GM19467 (cell line): Measurements from ENCODE around the gene MAPK8.

ENCODE experiments used
- ATAC-seq: cut with Tn5 transposase; IDR thresholded peaks from one replicate; pipeline ENCODE4 v1.9.1; 2021; ENCODE audit warnings: mild to moderate bottlenecking, moderate library complexity; ENCODE audit not compliant: unreplicated experiment

The MAPK8 gene

GRCh38 chr10:48291190-48291589 lies 15.3 kb upstream of the MAPK8 start:
- no peak for ATAC-seq

- no peak for ATAC-seq
These were observed 13.9 kb upstream of the MAPK8 start for GRCh38 chr10:48292616-48293015.

DNA sequence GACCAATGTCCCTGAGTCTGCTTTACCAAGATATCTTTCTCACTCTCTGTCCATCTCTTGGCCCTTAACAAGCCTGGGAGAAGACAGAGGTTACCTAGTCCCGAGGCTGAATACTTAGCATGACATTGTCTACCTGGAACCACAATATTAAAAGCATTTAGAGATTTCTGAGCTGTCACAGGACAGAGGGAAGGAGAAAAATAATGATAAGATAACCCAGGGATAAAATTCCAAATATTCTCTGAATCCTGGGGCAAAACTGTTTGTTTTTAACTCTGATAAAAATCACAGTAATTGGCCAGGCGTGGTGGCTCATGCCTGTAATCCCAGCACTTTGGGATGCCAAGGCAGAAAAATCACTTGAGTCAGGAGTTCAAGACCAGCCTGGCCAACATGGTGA lies 12.0 kb upstream of the MAPK8 start:
- ATAC-seq = no peak

DNA sequence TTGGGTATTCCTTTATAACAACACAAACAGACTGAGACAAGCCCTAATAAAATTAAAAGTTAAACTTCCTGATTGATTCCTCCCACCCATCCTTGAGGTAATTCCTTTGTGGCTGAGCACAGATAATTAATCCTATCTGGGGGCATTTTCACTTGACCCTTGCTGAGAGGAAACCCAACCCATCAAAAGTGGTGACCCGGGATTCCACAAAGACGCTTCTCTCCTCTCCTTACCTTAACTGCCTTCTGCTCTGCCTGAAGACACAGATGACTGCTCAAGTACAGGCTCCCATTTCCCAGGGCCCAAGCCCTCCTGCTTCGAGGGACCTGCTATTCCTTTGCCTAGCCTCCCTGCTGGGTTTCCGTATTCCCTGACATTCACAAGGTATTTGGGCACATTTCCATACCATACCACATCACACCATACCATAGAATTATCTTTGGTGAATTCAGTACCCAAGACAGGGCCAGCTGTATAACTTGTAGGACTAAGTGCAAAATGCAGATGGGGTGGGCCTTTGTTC lies 9.8 kb upstream of the MAPK8 start:
- no peak for ATAC-seq

DNA sequence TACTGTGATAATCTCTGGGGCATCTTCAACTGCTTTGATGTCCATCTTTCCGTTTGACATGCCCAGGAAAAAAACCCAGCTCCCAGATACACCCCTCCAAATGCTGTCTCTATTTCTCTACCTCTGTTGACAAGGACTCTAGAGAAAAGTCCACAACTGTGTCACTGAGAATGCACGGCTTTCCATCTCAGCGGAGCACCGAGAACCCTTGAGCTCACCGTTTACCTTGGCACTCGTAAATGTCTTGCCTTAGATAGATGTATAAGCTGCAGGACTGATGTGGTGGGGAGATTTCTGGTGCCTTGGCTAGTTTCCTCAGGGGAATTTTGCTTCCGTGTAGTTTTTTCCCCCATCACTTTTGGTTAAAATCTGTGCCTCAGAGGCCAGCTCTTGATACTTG lies 7.4 kb upstream of the MAPK8 start:
- ATAC-seq = no peak

- ATAC-seq = no peak
These were observed 6.8 kb upstream of the MAPK8 start for GRCh38 chr10:48299692-48300091.

DNA sequence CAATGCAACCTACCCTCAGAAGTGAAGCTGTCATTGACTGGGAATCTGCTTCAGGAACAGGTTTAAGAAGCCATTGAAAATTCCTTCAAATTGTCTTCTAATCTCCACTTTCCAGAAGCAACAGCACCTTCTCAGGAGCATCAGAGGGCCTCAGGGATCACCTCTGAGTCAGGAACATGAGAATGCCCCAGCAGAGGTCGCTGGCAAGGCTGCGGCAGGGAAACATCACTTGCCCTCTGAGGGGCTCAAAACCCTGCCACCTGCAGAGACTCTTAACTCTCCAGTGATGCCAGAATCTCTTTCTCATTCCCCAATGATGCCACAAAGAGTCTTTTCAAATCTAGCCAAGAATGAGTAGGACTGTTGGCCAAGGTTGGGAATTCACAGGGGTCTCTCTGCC lies 5.9 kb upstream of the MAPK8 start:
- no peak for ATAC-seq

DNA sequence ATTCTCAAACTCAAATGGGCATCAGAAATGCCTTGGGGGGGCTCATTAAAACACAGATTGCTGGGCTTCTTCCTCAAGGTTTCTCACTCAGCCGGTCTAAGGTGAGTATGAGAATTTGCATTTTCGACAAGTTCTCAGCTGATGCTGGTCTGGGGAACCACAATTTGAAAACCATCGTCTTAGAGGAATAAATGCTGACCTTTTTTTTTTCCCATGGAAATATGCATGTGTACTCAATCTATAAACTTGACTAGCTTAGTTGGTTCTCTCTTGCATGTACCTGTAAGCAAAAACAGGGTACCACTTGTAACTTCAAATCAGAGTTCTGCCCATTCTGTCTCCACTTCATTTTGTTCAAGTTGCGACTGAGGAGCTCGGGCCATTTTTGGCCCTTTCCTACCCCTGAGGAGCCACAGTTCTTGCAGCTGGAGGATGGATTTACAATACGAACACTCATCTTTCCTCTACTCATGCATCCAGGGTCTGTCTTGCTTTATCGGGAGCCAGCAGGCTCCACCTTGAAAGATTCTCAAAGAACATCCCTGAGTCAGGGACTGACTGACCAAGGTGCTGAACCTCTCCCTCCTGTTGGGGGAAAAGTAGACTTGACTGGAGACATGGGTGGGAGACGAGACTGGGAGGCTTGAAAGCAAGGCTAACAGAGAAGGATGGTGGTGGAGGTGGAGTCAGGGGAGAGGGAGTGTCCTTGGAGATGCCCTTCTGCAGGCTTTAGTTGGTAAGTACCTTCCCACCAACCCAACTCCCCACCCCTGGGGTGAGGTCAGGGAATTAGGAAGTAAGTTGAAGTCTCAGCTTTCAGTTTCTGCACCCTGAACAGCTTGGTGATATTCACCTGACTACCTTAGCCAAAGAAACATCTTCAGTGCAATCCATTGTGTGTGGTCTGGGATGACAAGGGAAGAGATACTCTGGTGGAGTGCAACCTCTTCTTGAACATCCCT lies 3.7 kb upstream of the MAPK8 start:
- ATAC-seq = no peak

GRCh38 chr10:48305905-48306264 lies 592 bp upstream of the MAPK8 start:
- ATAC-seq = no peak

- peak; percentile 35 for ATAC-seq
These were observed 613 bp downstream of the MAPK8 start for GRCh38 chr10:48306870-48307710.

DNA sequence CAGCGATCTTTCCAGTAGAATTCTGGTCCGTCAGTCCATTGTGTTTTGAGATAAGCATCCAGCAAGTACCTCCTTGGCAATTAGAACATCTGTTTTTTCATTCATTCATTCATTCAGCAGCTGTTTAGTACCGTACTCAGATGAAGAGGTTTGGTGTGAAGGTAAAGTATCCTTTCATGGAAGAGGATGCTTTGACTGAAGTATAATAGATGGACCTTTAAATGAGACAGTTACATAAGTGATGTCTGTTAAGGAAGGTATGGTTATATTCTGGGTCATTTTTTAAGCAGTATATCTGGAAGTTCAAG lies 1.2 kb downstream of the MAPK8 start:
- no peak for ATAC-seq

DNA sequence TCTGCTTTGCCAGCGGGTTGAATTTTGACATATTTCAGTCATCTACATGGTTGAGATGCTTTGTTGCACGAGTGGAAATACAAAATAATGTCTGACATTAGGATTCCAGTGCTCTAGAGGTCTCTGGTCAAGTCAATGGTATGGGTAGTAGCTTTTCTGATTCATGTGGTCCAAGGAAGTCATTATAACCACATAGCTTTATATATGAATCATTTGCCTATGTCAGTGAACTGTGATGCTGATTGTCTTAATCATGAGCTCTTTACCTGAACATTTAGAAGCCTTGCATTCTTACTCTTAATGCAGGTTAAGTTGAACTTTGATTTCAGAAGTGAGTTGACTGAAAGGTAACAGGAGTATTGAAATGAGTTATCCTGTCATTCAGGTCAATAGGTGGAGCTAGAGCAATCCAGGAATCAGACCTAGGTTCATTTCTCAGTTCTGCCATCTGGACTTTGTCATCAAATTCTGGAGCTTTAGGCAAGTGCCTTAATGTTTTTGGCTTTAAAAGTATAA lies 3.3 kb downstream of the MAPK8 start:
- ATAC-seq = no peak

GRCh38 chr10:48314107-48314506 lies 7.6 kb downstream of the MAPK8 start:
- no peak for ATAC-seq

GRCh38 chr10:48316236-48316635 lies 9.8 kb downstream of the MAPK8 start:
- ATAC-seq = no peak

DNA sequence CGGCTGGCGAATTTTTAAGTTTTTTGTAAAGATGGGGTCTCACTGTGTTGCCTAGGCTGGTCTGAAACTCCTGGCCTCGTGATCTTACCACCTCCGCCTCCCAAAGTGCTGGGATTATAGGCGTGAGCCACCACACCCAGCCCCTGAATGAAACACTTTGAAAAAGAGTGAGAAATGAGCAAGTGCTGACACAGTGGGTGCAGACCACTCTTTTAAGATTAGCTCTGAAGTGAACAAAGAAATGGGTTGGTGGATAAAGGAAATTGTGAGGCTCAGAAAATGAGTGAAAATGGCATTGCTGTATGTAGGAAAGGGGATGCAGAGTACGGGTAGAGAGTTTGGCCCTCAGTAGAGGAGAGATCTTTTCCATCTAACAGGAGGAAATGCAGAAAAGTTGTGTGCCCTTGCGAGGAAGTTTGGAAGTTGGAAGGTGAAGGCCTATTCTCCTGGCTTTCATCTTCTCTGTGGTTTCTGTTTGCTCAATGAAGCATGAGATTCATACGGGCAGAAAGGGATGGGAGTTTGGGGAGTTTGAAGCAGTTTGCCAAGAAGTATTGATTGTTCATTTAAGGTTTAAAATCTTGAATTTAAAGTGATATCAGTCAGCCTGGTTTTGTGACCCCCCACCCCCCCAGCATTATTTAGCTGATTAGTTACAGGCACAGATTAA lies 11.0 kb downstream of the MAPK8 start:
- ATAC-seq = no peak

DNA sequence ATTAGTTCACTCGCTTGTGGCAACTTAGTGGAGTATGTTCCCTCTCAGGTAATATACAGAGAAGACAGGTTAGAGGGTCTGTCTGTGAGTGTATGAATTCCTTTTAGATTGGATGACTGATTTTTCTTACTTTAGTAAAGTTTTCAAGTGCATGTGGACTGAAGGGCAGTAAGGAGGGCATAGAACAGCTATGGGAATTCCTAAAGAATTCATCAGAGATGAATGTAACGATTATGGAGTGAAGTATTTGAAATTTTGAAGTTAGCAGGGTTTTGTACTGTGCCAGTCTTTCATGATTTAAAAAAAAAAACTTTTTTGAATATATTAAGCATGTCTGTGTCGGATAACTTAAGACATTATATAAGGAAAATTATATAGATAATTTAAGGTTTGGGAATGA lies 15.5 kb downstream of the MAPK8 start:
- ATAC-seq = no peak

DNA sequence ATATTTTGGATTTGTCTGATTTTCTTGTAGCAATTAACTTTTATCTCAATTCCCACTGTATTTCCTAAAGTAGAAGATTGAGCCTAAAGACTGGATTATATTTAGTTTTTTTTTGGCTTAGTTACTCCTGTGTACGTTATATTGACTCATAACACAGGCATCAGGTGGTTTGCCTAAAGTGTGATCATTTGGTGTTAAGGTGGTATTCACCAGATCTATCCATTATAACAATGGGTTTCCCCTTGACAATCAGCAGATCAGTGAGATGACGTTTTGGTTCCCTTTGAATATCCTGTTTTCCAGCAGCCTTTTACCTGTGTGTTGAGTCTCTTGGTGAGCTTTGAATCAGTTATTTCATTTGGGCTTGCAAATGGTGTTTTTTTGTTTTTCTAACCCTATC lies 18.1 kb downstream of the MAPK8 start:
- ATAC-seq = no peak

GRCh38 chr10:48330269-48330668 lies 23.8 kb downstream of the MAPK8 start:
- no peak for ATAC-seq

GRCh38 chr10:48331436-48331835 lies 25.0 kb downstream of the MAPK8 start:
- no peak for ATAC-seq

DNA sequence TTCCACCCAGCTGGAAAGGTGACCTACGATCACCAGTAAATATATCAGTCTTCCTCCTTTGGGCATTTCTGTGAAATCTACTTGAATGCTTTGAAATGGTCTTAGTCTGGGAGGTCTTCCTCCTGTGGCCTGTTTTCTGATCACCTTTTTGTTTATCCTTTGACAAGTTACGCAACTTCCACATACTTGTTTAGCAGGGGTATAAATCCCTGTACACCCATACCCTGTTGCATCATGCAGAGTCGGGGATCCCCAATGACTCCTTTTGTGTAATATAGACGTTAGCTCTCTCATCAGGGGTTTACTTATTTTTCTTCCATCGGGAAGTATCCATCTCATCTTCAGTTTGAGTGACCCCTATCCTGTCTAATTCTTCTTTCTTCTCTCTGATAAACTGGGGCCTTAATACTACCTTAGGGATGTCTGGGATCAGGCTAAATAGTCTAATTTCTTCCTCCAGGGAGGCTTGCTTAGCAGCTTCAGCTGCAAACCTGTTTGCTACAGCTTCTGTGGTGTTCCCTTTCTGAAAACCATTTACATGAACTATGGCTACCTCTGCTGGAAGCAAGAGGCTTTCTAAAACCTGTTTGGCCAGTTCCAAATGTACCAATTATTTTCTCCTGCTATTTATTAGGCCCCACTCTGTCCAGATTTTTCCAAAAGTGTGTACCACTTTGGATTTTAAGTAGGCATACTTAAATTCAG lies 25.8 kb downstream of the MAPK8 start:
- ATAC-seq = no peak

DNA sequence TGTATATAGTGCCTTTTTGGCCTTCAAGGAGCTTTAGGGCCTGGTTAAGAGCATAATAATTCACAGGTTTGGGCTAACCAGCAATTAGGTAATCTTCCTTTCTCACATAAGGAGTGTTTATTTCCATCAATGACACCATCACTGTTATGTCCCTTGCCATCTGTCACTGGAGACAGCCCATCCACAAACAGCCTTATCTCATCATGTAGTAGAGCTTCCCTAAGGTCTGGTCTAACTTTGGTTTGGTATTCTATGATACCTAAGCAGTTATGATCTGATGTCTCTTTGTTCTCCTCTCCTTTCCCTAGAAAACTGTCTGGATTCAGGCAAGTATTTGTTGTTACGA lies 26.4 kb downstream of the MAPK8 start:
- ATAC-seq = no peak
